GM12864 (cell line): Measurements from ENCODE around the gene SLC35B2.

ENCODE experiments used
- DNase-seq: peaks from one replicate; pipeline ENCODE4 v3.0.0-alpha.2; 2011; ENCODE audit warnings: low read depth
- H3K4me3 ChIP-seq: 2 replicates; pipeline ENCODE4 v1.5.1; 2011; ENCODE audit warnings: mild to moderate bottlenecking, low read depth, low read length, control low read depth
- TF ChIP-seq, protein P1 (sequence below): IDR thresholded peaks from 2 replicates; pipeline ENCODE4 v1.5.1; 2011; ENCODE audit warnings: low read depth, mild to moderate bottlenecking, moderate library complexity, low read length, control low read depth, inconsistent platforms; ENCODE audit errors: missing control alignments

SLC35B2 gene

DNA sequence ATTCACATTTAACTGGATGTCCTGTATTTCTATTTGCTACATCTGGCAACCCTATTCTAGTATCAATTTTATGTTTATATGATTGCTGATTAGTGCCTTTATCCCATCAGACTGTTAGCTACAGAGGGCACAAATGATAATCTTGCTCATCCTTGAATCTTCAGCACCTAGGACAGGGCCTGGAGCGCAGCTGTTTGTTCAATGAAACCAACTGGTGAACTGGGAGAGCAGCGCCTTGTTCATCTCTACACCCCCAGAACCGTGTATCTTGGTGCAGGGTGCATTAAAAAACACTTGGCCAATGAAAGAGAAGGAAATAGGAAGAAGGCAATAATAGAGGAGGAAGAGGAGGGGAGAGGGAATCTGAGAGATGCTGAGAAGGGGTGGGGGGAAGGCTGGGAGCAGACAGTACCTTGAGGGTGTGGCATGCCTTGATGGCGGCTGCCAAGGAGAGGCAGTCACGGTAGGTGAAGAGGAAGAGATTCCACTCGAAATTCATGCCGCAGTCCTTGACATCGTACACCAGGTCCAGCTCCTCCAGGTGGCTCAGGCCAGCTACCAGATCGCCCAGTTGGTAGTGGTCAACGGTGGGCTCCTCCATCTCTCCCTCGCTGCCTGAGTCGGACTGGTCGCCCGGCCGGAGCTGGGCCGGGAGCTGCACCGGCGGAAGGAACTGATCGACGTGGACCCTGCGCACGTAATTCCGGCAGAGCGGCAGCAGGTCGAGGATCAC, 28.4 kb upstream of the SLC35B2 start:
- no peak for DNase-seq
- TF ChIP-seq, protein P1, sequence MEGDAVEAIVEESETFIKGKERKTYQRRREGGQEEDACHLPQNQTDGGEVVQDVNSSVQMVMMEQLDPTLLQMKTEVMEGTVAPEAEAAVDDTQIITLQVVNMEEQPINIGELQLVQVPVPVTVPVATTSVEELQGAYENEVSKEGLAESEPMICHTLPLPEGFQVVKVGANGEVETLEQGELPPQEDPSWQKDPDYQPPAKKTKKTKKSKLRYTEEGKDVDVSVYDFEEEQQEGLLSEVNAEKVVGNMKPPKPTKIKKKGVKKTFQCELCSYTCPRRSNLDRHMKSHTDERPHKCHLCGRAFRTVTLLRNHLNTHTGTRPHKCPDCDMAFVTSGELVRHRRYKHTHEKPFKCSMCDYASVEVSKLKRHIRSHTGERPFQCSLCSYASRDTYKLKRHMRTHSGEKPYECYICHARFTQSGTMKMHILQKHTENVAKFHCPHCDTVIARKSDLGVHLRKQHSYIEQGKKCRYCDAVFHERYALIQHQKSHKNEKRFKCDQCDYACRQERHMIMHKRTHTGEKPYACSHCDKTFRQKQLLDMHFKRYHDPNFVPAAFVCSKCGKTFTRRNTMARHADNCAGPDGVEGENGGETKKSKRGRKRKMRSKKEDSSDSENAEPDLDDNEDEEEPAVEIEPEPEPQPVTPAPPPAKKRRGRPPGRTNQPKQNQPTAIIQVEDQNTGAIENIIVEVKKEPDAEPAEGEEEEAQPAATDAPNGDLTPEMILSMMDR = no peak
- no peak overlapping the region for H3K4me3 ChIP-seq

DNA sequence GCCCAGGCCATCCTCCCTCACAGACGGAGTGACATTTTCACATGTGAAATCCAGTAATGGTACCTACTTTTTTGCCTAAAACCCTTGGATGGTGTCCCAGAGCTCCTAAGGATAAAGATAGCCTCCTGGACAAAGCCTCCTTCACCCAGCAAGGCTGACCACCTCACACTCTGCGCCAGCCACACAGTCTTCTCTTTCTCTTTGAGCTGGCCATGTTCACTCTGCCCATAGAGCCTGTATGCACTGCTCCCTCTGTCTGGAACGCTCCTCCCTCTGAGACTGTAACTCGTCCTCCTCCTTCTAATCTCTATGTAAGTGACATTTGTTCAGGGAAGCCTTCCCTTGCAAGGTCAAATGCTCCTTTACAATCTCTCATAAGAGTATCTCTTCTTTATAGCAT, 27.5 kb upstream of the SLC35B2 start:
- H3K4me3 ChIP-seq = no peak overlapping the region
- DNase-seq = no peak
- TF ChIP-seq, protein P1 = no peak

DNA sequence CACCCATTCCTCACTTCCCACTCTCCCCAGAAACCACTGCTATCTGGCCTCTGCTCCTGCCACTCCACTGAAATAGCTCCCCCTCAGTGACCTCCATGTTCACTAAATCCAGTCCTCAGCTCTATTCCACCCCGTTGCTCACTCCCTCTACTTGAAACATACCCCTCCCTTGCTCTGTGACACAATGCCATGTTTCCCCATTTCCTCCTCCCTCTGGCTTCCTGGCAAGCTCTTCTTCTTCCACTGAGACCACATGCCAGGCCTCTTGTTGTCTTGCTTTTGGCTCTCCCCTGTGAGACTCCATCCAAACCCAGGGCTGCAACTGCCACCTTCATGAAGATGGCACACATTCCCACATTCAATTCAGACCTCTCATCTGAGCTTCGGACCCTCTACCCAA, 26.8 kb upstream of the SLC35B2 start:
- DNase-seq = no peak
- TF ChIP-seq, protein P1 = no peak

DNA sequence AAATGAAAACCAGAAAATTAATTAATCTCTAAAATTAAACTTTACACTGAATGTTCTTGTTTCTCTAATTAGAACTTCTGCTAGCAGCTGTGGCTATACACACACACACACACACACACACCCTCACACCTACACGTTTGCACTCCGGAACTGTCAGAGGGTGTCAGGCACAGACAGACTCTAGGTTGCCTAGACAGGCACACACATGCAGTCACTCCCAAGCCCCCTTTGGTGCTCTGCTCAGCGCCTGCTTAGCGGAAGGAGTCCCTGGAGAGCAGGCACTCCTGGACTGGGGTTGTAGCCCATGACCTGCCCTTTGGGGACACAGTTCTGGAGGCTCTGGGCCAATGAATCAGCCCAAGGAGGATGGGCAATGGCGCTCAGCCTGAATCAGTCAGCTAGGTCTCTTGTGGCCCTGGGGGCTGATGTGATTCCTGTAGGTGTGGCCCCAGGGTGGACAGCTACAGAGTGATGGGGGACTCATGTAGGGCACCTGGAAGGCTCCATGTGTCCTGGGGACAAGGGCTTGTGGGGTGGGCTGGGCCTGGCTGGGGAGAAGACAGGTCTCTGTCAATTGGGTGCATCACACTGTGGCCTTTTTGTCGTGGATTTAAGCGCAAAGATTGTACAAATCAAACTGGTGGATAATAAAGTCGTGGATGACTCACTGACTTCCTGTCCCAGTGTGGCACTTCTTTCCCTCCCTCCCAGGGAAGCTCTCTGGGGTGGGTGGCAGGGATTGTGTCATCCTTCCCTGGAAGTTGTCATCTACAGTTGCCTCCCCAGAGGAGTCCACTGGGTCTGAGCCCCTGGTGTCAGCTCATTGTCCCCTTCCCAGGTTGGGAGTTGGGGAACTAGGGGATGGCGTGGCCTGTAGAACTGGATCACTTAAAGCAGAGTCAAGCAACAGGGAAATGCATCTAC, 21.7 kb upstream of the SLC35B2 start:
- TF ChIP-seq, protein P1 = no peak
- no peak for DNase-seq
- no peak overlapping the region for H3K4me3 ChIP-seq

More for the DNA sequence above, 26.8 kb upstream of the SLC35B2 start:
- H3K4me3 ChIP-seq = no peak overlapping the region

DNA sequence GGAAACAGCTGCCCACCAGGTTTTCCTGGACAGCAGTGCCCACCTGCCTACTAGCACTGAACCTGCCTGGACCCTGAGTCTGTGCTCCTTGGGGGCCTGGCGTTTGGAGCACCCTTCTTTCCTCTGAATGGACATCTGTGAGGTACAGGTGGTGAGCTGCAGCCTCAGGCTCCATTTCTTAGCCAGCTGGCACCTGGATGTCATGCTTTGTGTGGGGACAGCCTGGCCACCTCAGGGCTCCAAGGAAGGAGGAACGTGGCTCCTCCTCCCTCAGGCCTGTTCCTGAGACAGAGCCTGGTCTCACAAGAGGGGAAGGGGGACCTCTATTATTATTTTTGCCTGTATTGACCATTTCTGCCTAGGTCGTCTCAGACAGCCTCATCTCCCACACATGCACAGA, 21.0 kb upstream of the SLC35B2 start:
- DNase-seq = no peak
- no peak overlapping the region for H3K4me3 ChIP-seq
- TF ChIP-seq, protein P1 = no peak

DNA sequence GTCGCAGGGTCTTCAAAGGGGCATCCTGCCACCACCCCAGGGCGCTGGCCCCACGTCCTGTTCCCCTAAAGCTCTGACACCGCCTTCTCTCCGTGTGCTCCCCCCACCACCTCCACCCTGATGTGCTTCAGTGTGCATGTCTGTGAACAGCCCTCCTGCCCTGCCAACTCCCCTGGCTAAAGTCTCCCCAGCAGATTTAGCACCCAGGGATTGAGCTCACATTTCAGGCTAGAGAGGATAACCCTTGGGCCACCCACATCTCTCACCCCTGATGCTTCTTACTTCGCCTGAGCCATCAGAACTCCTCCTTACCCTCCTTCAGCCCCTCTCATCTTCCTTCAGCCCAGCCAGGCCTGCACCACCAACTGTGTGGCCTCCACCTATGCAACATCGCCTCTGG, 20.4 kb upstream of the SLC35B2 start:
- TF ChIP-seq, protein P1 = no peak
- H3K4me3 ChIP-seq = no peak overlapping the region
- no peak for DNase-seq
